Neutrophil (primary cell): ENCODE data around the gene POPDC3.
"Not testable (repeated sequence)": the region's sequence is repeated elsewhere in the genome, so short reads cannot be mapped to it uniquely, and the experiment has no call there.

Experiments
- H3K27ac ChIP-seq: fragments of 200-600 bp; sonication (generic); 2 replicates; pipeline ENCODE4 v1.5.1; 2016; ENCODE audit warnings: mild to moderate bottlenecking, moderate library complexity
- H3K27me3 ChIP-seq: fragments of 200-600 bp; sonication (generic); 2 replicates; pipeline ENCODE4 v1.6.0; 2016; ENCODE audit warnings: mild to moderate bottlenecking
- H3K36me3 ChIP-seq: fragments of 200-600 bp; sonication (generic); 2 replicates; pipeline ENCODE4 v1.5.1; 2017
- H3K4me1 ChIP-seq, 2 experiments: fragments of 200-600 bp in 1 of 2; sonication (generic) in 1 of 2; 1 replicate in 1 of 2; 2 replicates in 1 of 2; pipeline versions ENCODE4 v1.5.1 to v1.6.1; 2013 to 2016; ENCODE audit warnings: low read depth in 1 of 2, low read length in 1 of 2, mild to moderate bottlenecking in 1 of 2, moderate library complexity in 1 of 2; ENCODE audit not compliant: control insufficient read depth in 1 of 2, insufficient read depth in 1 of 2
- H3K4me3 ChIP-seq, 2 experiments: fragments of 200-600 bp in 1 of 2; sonication (generic) in 1 of 2; 1 replicate in 1 of 2; 2 replicates in 1 of 2; pipeline ENCODE4 v1.5.1; 2013 to 2016; ENCODE audit warnings: low read depth in 1 of 2, low read length in 1 of 2, mild to moderate bottlenecking in 1 of 2, moderate library complexity in 1 of 2
- H3K9me3 ChIP-seq: fragments of 200-600 bp; sonication (generic); 2 replicates; pipeline ENCODE4 v1.5.1; 2016
- CTCF ChIP-seq: fragments of 200-600 bp; sonication (generic); IDR thresholded peaks from 2 replicates; pipeline ENCODE4 v1.5.1; 2016; ENCODE audit warnings: antibody characterized with exemption

POPDC3 gene

GRCh38 chr6:105220186-105220585, 40.4 kb upstream of the POPDC3 start:
- Histone ChIP-seq H3K27ac (no peak overlapping the region), H3K27me3 (peaks cover 1% of the 10 kb centered on the region), H3K36me3 (no peaks in the 10 kb centered on the region), H3K4me1 (no peaks in the 10 kb centered on the region), H3K9me3 (no peaks in the 10 kb centered on the region), H3K4me3 (no peak overlapping the region)
- no peak for TF ChIP-seq CTCF

- H3K27me3 ChIP-seq, result peaks cover 11% of the 10 kb centered on the region
Measured at GRCh38 chr6:105219218-105219617, 39.4 kb upstream of the POPDC3 start.

GRCh38 chr6:105215506-105215905, 35.7 kb upstream of the POPDC3 start:
- peaks cover 16% of the 10 kb centered on the region for H3K27me3 ChIP-seq
- no peaks in the 10 kb centered on the region for H3K4me1 ChIP-seq
- no peaks in the 10 kb centered on the region for H3K9me3 ChIP-seq
- H3K27ac ChIP-seq, result no peak overlapping the region
- no peaks in the 10 kb centered on the region for H3K36me3 ChIP-seq
- H3K4me3 ChIP-seq, result no peak overlapping the region
- no peak for TF ChIP-seq CTCF

More at GRCh38 chr6:105219218-105219617, 39.4 kb upstream of the POPDC3 start:
- not testable (repeated sequence) for H3K9me3 ChIP-seq, H3K27ac ChIP-seq, H3K4me1 ChIP-seq, H3K4me3 ChIP-seq, H3K36me3 ChIP-seq

GRCh38 chr6:105214668-105215067, 34.9 kb upstream of the POPDC3 start:
- Histone ChIP-seq H3K27me3 (peaks cover 16% of the 10 kb centered on the region), H3K4me1 (no peaks in the 10 kb centered on the region), H3K4me3 (no peak overlapping the region), H3K9me3 (no peaks in the 10 kb centered on the region), H3K27ac (no peak overlapping the region), H3K36me3 (no peaks in the 10 kb centered on the region)
- TF ChIP-seq CTCF, result no peak

- no peak for TF ChIP-seq CTCF
- no peaks in the 10 kb centered on the region for H3K9me3 ChIP-seq
- H3K36me3 ChIP-seq, result no peaks in the 10 kb centered on the region
- no peak overlapping the region for H3K27ac ChIP-seq
- H3K4me1 ChIP-seq, result no peaks in the 10 kb centered on the region
- H3K27me3 ChIP-seq, result peaks cover 16% of the 10 kb centered on the region
- no peak overlapping the region for H3K4me3 ChIP-seq
Measured at GRCh38 chr6:105213272-105213671, 33.5 kb upstream of the POPDC3 start.

- H3K4me3 ChIP-seq, result no peak overlapping the region
- no peaks in the 10 kb centered on the region for H3K9me3 ChIP-seq
- H3K27ac ChIP-seq, result no peak overlapping the region
- no peaks in the 10 kb centered on the region for H3K4me1 ChIP-seq
- no peak for TF ChIP-seq CTCF
- no peaks in the 10 kb centered on the region for H3K36me3 ChIP-seq
- H3K27me3 ChIP-seq, result peaks cover 16% of the 10 kb centered on the region
Measured at GRCh38 chr6:105212587-105212986, 32.8 kb upstream of the POPDC3 start.
